NCI-H2107 (cell line): ENCODE data around the gene STX1B.
"Not testable (repeated sequence)": the region's sequence is repeated elsewhere in the genome, so short reads cannot be mapped to it uniquely, and the experiment has no call there.

Experiments used
- DNase-seq: peaks from one replicate; lab custom pipeline; 2025; lab: John Stamatoyannopoulos, UW

STX1B gene

GRCh38 chr16:30951750-30952149, 58.7 kb downstream of the STX1B start:
- no peak for DNase-seq

GRCh38 chr16:30951193-30951592, 59.2 kb downstream of the STX1B start:
- DNase-seq = no peak

- no peak for DNase-seq
These were observed 59.8 kb downstream of the STX1B start for GRCh38 chr16:30950516-30951065.

- DNase-seq = no peak
These were observed 60.6 kb downstream of the STX1B start for GRCh38 chr16:30949650-30950515.

GRCh38 chr16:30948667-30949649, 61.5 kb downstream of the STX1B start, which contains the start of gene ORAI3:
Gene ORAI3, plus strand, starts transcription at chr16:30949068. Its CDS starts 222 bp downstream, at chr16:30949290.
- DNase-seq = no peak

- no peak for DNase-seq
These were observed 62.4 kb downstream of the STX1B start for GRCh38 chr16:30947859-30948666.

- no peak for DNase-seq
These were observed 62.9 kb downstream of the STX1B start for GRCh38 chr16:30947541-30947858.

- DNase-seq = no peak
These were observed 63.5 kb downstream of the STX1B start for GRCh38 chr16:30946671-30947540.

- DNase-seq = no peak
These were observed 66.1 kb downstream of the STX1B start for GRCh38 chr16:30944352-30944751.

GRCh38 chr16:30942426-30942806, 68.0 kb downstream of the STX1B start:
- DNase-seq = no peak

GRCh38 chr16:30941600-30942425, 68.6 kb downstream of the STX1B start:
- DNase-seq = no peak

- not testable (repeated sequence) for DNase-seq
These were observed 70.9 kb downstream of the STX1B start for GRCh38 chr16:30939571-30939970.
